ENCODE measurements around the gene TBX3.
"Not testable (repeated sequence)": the region's sequence is repeated elsewhere in the genome, so short reads cannot be mapped to it uniquely, and the experiment has no call there.

Gene TBX3

GRCh38 chr12:114684098-114684869 is at the start of gene TBX3:
Gene TBX3 (minus strand): TSS chr12:114684175. CDS start chr12:114683200, 975 bp downstream.
- DNase-seq (ENCODE audit: low spot score) = peak; percentile 100

- no peak for DNase-seq (ENCODE audit: low spot score)
These were observed 48.6 kb upstream of the TBX3 start for GRCh38 chr12:114732426-114733030.

GRCh38 chr12:114729731-114730130 is 45.8 kb upstream of the TBX3 start:
- no peak for DNase-seq (ENCODE audit: low spot score)

- no peak for DNase-seq (ENCODE audit: low spot score)
These were observed 42.2 kb upstream of the TBX3 start for GRCh38 chr12:114726092-114726710.

GRCh38 chr12:114722176-114722575 is 38.2 kb upstream of the TBX3 start:
- DNase-seq (ENCODE audit: low spot score) = not testable (repeated sequence)

- no peak for DNase-seq (ENCODE audit: low spot score)
These were observed 37.3 kb upstream of the TBX3 start for GRCh38 chr12:114721266-114721665.

- DNase-seq (ENCODE audit: low spot score) = no peak
These were observed 29.7 kb upstream of the TBX3 start for GRCh38 chr12:114713466-114714215.

GRCh38 chr12:114711689-114712152 is 27.7 kb upstream of the TBX3 start:
- DNase-seq (ENCODE audit: low spot score) = no peak

GRCh38 chr12:114710151-114710550 is 26.2 kb upstream of the TBX3 start:
- no peak for DNase-seq (ENCODE audit: low spot score)

- DNase-seq (ENCODE audit: low spot score) = no peak
These were observed 25.1 kb upstream of the TBX3 start for GRCh38 chr12:114709112-114709511.

- DNase-seq (ENCODE audit: low spot score) = not testable (repeated sequence)
These were observed 24.6 kb upstream of the TBX3 start for GRCh38 chr12:114708598-114708997.

- no peak for DNase-seq (ENCODE audit: low spot score)
These were observed 20.1 kb upstream of the TBX3 start for GRCh38 chr12:114704096-114704495.

- DNase-seq (ENCODE audit: low spot score) = no peak
These were observed 19.1 kb upstream of the TBX3 start for GRCh38 chr12:114703060-114703493.

- DNase-seq (ENCODE audit: low spot score) = no peak
These were observed 18.5 kb upstream of the TBX3 start for GRCh38 chr12:114702462-114702861.

- DNase-seq (ENCODE audit: low spot score) = no peak
These were observed 17.6 kb upstream of the TBX3 start for GRCh38 chr12:114701553-114701952.

GRCh38 chr12:114701104-114701414 is 17.1 kb upstream of the TBX3 start:
- no peak for DNase-seq (ENCODE audit: low spot score)

GRCh38 chr12:114700392-114701103 is 16.6 kb upstream of the TBX3 start:
- no peak for DNase-seq (ENCODE audit: low spot score)

- DNase-seq (ENCODE audit: low spot score) = no peak
These were observed 14.7 kb upstream of the TBX3 start for GRCh38 chr12:114698566-114699163.

GRCh38 chr12:114697741-114698565 is 14.0 kb upstream of the TBX3 start:
- no peak for DNase-seq (ENCODE audit: low spot score)

GRCh38 chr12:114697243-114697716 is 13.3 kb upstream of the TBX3 start:
- no peak for DNase-seq (ENCODE audit: low spot score)

Data from LoVo (cell line).